HL-60/S4 (cell line): Measurements from ENCODE around the gene TPT1.
"Not testable (repeated sequence)": the region's sequence is repeated elsewhere in the genome, so short reads cannot be mapped to it uniquely, and the experiment has no call there.

ENCODE experiments used
- in situ Hi-C: fragments of 300-500 bp; cut with MboI; formaldehyde crosslinking; loops from 2 replicates; pipeline ENCODE4 v1.14.3; 2022; ENCODE audit warnings: low sequenced_read_pairs

Gene TPT1

DNA sequence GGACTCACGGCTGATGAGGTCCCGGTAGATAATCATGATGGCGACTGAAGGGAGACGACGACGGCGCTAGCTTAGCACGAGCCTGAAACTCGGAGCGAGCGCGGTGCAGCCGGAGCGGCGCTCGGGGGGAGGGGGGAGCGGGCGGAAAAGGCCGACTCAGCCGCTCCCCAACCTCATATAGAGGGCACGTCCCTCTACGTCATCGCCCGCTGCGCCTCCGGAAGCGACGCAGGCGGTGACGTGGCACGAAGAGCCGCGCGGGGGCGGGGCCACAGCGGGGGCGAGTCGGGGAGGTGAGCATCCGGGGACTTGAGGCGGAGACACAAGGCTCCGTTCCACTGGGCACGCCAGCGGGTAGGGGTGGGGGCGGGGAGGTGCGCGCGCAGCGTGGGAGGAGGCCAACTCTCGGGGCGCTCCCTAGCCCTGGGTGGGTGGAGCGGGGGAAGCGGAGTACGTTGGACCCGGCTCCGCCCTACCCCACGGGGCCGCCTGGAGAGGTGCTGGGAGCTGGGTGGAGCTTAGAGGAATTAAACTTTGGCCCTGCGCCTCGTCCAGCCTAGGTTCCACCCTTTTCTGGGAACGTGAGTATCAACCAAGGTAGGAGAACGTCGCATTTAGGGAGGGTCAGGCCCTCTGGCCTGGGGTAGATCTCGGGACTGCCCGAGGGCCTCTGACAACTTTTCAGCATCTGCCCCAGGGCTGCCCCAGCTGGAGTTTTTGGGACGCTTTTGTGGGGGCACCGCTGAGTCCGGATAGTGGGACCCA, at the start of gene TPT1:
TSS of gene TPT1 (minus strand) at position 150 of the 765 bp plus-strand sequence. CDS start at position 36, 114 bp downstream.
- in situ Hi-C loops, result no loop called here

DNA sequence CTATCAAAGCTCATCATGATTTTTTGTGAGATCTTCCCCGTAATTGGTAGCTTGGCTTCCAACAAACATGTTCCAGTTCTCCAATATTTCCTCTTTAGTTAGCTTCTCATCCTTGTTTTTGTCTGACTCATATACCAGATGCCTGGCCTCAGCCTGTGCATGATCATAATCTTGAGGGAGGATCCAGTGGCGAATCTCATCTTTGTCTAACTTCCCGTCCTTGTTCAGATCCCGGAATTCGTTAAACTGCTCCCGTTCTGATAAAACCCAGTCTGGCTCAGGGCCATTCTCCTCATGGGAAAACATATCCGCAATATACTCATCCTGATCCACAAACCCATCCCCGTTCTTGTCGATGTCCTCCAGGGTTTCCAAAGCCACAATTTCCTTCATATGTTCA, 49.4 kb upstream of the TPT1 start:
- in situ Hi-C loops, result not testable (repeated sequence)

DNA sequence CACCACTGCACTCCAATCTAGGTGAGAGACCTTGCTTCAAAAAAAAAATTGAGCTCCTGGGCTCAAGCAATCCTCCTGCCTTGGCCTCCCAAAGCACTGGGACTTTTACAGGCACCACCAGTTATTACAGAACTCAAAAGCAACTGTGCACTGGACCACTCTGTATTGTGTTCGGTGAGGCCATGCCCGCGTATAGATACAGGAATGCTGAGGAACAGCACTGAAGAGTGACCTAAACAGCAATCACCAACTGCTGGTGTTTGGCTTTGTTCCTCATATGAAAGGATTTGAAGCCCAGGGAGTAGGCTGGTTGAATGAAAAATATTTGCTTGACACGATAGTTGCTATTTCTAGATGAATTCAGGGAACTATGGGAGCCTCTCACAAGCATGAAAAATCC, 47.7 kb upstream of the TPT1 start:
- in situ Hi-C loops, result no loop called here

DNA sequence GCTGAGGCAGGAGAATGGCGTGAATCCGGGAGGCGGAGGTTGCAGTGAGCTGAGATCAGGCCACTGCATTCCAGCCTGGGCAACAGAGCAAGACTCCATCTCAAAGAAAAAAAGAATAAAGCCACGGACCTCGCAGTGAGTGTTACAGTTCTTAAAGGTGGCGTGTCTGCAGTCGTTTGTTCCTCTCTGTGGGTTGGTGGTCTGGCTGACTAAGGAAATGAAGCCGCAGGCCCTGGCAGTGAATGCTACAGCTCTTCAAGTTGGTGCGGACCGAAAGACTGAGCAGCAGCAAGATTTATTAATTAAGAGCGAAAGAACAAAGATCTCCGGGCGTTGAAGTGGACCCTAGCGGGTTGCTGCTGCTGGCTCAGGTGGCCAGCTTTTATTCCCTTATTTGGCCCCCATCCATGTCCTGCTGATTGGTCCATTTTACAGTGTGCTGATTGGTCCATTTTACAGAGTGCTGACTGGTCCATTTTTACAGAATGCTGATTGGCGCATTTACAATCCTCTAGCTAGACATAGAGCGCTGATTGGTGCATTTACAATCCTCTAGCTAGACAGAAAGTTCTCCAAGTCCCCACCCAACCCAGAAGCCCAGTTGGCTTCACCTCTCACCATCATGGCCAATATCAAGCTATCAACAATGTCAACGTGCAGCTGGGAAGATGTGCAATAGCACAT, 46.1 kb upstream of the TPT1 start:
- in situ Hi-C loops, result not testable (repeated sequence)

DNA sequence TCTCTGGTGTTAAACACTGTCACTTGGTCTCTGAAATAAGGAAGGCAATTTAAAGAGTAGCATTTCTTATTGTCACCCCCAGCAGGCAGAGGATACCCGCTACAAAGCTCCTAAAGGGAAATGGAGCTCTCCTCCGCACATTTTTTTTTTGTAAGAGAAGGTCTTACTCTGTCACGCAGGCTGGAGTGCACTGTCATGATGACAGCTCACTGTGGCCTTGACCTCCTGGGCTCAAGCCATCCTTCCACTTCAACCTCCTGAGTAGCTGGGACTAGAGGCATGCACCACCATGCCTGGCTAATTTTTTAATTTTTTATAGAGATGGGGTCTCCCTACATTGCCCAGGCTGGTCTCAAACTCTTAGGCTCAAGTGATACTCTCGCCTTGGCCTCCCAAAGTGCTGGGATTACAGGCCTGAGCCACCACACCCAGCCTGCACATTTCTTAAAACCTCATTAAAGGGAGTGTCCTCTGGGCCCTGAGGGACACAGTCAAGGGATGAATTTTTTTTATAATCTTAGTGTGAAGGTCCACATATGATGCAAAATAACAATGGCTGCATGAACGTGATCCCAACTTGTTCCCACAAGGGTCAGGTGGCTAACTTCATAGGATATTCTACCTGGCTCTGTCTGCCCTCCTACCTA, 45.0 kb upstream of the TPT1 start:
- in situ Hi-C loops, result no loop called here

DNA sequence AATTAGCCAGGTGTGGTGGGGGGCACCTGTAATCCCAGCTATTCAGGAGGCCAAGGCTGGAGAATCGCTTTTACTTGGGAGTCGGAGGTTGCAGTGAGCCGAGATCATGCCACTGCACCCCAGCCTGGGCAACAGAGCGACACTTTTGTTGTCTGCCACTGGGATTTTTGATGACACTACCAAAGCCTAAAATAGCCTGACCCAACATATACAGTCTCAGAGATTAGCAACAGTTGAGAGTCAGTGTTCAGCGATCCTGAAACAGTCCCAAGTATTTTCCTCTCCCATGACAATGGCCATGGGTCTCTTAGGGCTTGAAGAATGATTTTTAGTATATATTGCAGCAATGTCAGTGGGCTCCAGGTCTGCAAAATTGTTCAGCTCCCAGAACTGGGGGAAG, 44.3 kb upstream of the TPT1 start:
- in situ Hi-C loops, result no loop called here

DNA sequence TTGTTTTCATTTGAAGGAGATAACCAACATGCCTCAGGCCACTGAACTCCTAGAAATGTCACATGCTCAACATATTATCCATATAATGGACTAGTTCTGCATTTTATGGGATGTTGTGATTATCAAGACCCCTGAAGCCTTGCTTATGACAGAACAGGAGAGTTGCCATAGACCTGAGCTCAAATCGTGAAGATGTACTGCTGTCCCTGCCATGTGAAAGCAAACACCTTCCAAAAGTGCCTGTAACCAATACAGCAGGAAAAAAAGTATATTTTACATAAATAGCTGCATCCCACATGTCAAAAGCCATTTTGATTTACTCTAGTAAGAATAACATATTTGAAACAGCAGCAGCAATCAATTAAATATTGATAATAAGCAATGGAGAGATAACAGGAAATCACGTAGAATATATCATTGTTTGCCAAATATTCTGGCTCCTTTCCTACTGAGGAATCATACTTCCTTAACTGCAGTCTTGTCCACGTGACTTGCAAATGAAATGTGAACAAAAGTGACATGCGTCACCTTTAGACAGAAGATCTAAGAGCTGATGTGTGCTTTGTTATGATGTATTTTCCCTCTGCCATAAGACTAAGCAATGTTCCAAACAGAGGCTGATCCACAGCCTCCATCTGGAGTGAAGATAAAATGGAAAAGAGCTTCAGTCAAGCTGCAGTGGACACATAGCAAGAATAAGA, 43.6 kb upstream of the TPT1 start:
- in situ Hi-C loops, result no loop called here

DNA sequence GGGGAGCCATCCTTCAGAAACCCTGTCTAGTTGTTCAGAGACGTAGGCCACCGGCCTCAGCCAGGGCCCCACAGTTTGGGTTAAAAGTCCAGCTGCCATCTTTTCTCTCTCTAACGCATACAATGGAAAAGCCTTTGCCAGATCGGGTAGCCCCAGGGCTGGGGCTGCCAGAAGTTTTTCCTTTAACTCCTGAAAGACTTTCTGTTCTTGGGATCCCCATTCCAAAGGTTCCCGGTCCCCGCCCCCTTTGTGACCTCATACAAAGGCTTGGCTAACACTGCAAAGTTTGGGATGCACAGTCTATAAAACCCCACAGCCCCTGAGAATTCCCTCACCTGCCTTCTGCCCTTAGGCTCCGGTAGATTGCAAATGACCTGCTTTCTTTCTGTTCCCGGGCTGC, 41.8 kb upstream of the TPT1 start:
- in situ Hi-C loops, result not testable (repeated sequence)

DNA sequence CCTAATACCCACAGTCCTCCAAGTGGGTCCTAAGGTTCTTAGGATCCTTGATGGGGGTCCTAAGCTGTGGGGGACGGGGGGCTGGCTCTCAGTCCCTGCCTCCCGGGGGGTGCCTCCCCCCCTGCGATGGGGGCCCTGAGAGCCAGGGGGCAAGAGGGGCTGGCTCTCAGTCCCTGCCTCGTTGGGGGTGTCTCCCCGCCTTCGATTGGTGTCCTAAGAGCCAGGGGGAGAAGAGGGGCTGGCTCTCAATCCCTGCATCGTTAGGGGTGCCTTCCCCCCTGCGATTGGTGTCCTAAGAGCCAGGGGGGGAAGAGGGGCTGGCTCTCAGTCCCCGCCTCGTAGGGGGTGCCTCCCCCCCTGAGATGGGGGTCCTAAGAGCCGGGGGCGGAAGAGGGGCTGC, 40.2 kb upstream of the TPT1 start:
- in situ Hi-C loops, result no loop called here

DNA sequence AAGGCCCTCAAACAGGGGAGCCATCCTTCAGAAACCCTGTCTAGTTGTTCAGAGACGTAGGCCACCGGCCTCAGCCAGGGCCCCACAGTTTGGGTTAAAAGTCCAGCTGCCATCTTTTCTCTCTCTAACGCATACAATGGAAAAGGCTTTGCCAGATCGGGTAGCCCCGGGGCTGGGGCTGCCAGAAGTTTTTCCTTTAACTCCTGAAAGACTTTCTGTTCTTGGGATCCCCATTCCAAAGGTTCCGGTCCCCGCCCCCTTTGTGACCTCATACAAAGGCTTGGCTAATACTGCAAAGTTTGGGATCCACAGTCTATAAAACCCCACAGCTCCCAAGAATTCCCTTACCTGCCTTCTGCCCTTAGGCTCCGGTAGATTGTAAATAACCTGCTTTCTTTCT, 39.7 kb upstream of the TPT1 start:
- in situ Hi-C loops, result not testable (repeated sequence)

DNA sequence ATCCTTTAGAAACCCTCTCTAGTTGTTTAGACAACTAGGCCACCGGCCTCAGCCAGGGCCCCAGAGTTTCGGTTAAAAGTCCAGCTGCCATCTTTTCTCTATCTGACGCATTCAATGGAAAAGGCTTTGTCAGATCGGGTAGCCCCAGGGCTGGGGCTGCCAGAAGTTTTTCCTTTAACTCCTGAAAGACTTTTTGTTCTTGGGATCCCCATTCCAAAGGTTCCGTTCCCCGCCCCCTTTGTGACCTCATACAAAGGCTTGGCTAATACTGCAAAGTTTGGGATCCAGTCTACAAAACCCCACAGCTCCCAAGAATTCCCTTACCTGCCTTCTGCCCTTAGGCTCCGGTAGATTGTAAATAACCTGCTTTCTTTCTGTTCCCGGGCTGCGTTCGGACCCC, 38.5 kb upstream of the TPT1 start:
- in situ Hi-C loops, result not testable (repeated sequence)

DNA sequence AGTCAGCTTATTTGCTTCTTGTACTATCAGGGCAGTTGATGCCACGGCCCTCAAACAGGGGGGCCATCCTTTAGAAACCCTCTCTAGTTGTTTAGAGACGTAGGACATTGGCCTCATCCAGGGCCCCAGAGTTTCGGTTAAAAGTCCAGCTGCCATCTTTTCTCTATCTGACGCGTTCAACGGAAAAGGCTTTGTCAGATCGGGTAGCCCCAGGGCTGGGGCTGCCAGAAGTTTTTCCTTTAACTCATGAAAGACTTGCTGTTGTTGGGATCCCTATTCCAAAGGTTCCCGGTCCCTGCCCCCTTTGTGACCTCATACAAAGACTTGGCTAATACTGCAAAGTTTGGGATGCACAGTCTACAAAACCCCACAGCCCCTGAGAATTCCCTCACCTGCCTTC, 37.8 kb upstream of the TPT1 start:
- in situ Hi-C loops, result not testable (repeated sequence)

DNA sequence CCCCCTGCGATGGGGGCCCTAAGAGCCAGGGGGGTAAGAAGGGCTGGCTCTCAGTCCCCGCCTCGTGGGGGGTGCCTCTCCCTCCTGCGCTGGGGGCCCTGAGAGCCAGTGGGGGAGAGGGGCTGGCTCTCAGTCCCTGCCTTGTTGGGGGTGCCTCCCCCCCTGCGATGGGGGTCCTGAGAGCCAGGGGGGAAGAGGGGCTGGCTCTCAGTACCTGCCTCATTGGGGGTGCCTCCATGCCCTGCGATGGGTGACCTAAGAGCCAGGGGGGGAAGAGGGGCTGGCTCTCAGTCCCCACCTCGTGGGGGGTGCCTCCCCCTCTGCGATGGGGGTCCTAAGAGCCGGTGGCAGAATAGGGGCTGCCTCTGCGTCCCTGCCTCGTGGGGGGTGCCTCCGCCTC, 36.3 kb upstream of the TPT1 start:
- in situ Hi-C loops, result not testable (repeated sequence)

DNA sequence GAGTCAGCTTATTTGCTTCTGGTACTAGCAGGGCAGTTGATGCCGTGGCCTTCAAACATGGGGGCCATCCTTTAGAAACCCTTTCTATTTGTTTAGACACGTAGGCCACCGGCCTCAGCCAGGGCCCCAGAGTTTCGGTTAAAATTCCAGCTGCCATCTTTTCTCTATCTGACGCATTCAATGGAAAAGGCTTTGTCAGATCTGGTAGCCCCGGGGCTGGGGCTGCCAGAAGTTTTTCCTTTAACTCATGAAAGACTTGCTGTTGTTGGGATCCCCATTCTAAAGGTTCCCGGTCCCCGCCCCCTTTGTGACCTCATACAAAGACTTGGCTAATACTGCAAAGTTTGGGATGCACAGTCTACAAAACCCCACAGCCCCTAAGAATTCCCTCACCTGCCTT, 35.7 kb upstream of the TPT1 start:
- in situ Hi-C loops, result not testable (repeated sequence)

DNA sequence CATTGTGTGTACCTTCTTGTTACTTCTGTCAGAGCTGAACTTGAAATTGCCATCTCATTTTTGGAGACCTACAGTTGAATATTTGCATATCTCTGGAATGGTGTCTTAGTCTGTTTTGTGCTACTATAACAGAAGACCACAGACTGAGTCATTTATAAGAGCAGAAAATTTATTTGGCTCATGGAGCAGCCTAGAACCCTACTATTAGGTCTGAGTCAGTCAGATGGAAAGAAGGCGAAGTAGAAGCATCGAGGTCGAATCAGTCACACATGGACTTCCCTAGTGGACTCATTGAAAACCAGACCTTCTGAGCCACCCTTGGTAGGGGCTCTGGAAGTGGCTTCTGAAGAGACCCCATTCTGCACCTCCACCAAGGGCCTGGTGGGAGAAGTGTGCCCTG, 33.9 kb upstream of the TPT1 start:
- in situ Hi-C loops, result no loop called here

DNA sequence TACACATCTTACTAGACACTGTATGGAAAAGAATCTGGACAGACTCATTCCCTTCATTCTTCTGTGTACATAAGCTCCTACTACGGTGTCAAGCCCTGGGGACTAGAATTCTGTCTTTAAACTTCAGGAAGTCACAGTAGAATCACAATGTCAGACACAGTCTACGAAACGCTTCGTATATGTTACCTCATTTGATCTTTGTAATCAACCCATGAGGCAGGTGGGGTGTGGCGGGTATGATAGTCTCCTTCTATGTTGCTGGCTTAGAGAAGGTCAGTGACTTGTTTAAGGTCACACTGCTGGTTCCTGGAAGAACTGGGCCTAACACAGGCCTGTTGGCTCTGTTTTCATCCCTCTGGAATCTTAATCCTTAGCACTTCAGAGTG, 32.2 kb upstream of the TPT1 start:
- in situ Hi-C loops, result no loop called here

DNA sequence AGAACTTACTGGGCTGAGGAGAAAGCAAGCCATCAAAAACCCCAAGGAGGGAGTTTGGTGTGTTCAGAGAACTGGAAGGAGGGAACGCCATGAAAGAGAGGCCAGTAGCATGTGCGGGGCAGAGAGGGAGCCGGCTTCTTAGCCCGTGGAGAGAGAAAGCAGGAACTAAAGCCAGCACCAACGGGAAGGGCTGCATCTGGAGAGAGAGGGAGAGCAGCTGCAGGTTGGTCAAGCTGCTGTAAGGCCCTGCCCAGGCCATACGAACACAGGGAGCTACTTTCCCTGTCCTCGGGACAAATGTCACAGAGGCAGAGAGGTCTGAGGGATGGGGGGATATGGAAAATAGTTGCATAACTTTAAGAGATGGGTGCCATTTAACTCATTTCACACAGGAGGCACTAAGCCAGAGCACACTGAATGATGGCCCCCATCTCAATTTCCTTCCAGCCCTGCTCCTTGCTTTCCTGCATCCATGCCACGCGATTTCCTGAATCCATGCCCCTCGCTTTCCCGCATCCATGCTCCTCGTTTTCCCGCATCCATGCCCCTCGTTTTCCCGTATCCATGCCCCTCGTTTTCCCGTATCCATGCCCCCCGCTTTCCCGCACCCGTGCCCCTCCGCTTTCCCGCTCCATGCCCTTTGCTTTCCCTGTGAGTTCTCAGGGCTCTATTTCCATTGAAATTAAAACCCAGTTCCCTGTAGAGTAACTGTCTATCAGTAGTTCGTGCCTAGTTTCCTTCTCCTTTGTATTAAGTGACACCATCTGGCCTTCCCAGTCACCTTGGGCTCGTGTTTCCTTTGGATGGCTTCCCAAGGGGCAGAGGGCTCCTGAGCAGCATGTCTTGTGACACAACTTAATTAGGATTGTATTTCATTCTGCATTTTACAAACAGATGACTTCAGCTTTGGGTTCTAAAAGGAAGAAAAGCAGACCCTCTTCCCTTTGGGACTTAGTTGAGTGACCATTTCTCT, 31.5 kb upstream of the TPT1 start:
- in situ Hi-C loops, result no loop called here

DNA sequence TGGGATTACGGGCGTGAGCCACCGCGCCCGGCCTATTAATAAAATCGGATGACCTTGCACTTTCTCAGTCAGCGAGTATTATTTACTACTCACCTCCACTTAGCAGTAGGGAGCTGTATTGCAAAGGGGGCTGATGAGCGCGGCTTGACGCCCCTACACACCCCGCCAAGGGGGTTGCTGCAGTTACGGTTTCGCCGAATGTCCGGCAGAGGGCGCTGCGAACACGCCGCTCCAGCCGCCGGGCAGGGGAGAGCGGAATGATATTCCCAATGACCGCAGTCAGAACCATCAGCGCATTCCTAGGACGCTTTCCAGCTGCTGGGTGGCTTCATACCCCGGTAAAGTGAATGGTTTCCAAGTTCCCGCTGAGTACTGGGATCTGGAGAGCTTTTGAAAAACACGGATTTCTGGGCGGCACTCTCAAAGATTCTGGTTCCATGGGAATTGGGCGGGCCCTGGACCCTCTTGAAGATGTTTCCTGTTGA, 30.0 kb upstream of the TPT1 start:
- in situ Hi-C loops, result no loop called here

DNA sequence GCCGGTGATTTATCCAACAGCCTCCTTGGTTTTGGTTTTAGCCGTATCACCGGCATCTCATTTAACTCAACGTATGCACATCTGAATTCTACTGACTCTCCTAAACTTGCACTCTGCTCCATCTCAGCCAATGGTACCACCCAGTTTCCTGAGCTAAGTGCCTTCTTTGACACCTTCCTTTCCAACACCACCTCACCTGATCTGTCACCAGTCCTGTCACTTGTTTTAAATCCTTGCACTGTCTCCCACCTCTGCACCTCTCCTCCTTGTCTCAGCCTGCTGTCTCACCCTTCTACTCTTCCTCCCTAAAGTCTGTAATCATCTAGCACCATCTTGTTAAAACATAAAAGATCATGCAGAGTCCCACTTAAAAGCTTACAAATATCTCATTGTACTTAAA, 28.1 kb upstream of the TPT1 start:
- in situ Hi-C loops, result no loop called here

DNA sequence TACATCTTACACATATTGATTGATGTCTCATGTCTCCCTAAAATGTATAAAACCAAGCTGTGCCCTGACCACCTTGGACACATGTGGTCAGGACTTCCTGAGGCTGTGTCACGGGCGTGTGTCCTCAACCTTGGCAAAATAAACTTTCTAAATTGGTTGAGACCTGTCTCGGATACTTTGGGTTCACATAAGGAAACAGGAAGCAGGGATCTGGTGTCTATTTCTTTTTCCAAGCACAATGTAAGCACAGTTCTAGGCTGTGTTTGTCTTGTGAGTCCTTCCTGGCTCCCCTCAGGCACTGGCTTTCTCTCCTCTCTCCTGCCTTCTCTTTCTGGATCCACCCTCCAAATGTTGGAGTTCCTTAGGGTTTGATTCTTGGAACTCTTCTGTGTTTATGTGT, 27.6 kb upstream of the TPT1 start:
- in situ Hi-C loops, result no loop called here
